ENCODE data around the gene TTC6. TPM values are rescaled to one million over a fixed set of nuclear protein-coding genes. Genes with fewer than 3 reads are reported as not detected.

TTC6 gene
- total and polyA plus RNA-seq, 2 donors, result under 0.01 to 0.16 TPM

DNA sequence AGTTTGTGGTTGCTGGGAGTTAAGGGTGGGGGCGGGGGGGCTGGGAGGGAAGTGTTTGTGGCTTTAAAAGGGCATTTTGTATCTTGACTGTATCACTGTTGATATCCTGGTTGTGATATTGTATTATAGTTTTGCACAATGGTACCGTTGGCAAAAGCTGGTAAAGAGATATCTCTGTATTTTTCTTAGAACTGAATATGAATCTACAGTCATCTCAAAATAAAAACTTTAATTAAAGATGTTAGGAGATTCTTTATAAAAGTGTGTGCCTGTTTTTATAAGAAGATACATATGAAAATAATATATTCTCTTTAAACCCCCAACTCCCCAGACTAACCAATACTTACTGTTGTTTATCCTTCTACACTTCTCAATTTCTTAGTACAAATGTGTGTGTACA is 43.2 kb downstream of the TTC6 start:
- Histone ChIP-seq H3K4me1 (ENCODE audit: control insufficient read depth in 2 of 2, insufficient read depth in 2 of 2, low read length in 2 of 2) (no peaks in the 10 kb centered on the region), H3K36me3 (ENCODE audit: control insufficient read depth in 2 of 2, insufficient read depth in 2 of 2, low read length in 1 of 2) (no peaks in the 10 kb centered on the region), H3K27me3 (ENCODE audit: control insufficient read depth in 2 of 2, insufficient read depth in 1 of 2, low read length in 1 of 2) (no peaks in the 10 kb centered on the region), H3K27ac (ENCODE audit: low read depth in 1 of 2, low read length in 1 of 2) (no peak overlapping the region), H3K9me3 (ENCODE audit: control insufficient read depth in 2 of 2, insufficient read depth in 1 of 2, low read length in 1 of 2) (no peaks in the 10 kb centered on the region), H3K4me3 (ENCODE audit: low read length in 2 of 2) (no peak overlapping the region)
- DNase-seq (ENCODE audit: low read depth in 6 of 9, low spot score in 9 of 9), result no peak
- 88% methylated on average over 2 of the region's 2 CpGs for WGBS

DNA sequence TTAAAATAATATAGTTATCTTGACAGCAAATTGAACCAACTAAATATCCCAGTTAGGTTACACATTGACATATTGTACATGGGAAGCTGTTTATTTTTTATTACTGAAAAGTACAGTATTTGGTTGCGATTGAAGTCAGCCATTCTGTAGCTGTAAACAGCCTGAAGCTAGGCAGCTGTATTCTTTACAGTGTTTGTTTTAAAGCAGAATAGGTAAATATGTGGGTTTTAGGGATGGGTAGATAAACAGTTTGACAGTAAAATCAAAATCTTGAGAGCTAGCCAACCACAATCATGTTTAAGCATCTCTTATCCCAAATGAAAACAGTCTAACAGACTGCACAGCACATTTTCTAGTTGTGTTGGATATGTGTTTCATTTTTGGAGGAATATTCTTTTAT is 45.7 kb downstream of the TTC6 start:
- Histone ChIP-seq H3K4me3 (ENCODE audit: low read length in 2 of 2) (no peak overlapping the region), H3K36me3 (ENCODE audit: control insufficient read depth in 2 of 2, insufficient read depth in 2 of 2, low read length in 1 of 2) (no peaks in the 10 kb centered on the region), H3K9me3 (ENCODE audit: control insufficient read depth in 2 of 2, insufficient read depth in 1 of 2, low read length in 1 of 2) (no peaks in the 10 kb centered on the region), H3K27me3 (ENCODE audit: control insufficient read depth in 2 of 2, insufficient read depth in 1 of 2, low read length in 1 of 2) (no peaks in the 10 kb centered on the region), H3K4me1 (ENCODE audit: control insufficient read depth in 2 of 2, insufficient read depth in 2 of 2, low read length in 2 of 2) (no peaks in the 10 kb centered on the region), H3K27ac (ENCODE audit: low read depth in 1 of 2, low read length in 1 of 2) (no peak overlapping the region)
- WGBS, result 99% methylated on average over 1 of the region's 1 CpG
- DNase-seq (ENCODE audit: low read depth in 6 of 9, low spot score in 9 of 9), result no peak

DNA sequence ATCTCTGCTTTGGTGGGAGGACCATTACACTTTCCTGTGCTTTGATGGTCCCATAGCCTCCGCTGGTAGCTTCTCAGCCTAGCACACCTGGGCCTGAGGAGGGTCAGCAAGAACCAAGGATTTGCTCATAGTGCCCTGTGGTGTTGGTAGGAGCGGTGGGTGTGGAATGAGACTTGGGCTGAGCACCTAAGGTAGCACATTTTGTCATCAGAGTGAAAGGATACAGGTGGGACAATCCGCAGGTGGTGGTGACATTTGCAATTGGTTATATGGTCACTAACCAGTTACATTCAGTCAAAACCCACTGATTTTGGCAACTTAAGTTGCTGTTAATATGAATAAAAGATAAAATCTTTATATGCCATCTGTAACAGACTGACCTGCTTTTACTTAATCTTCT is 46.7 kb downstream of the TTC6 start:
- no peaks in the 10 kb centered on the region for H3K4me1 ChIP-seq (ENCODE audit: control insufficient read depth in 2 of 2, insufficient read depth in 2 of 2, low read length in 2 of 2)
- no peaks in the 10 kb centered on the region for H3K36me3 ChIP-seq (ENCODE audit: control insufficient read depth in 2 of 2, insufficient read depth in 2 of 2, low read length in 1 of 2)
- WGBS, result 87% methylated on average over 3 of the region's 3 CpGs
- no peak overlapping the region for H3K4me3 ChIP-seq (ENCODE audit: low read length in 2 of 2)
- H3K27ac ChIP-seq (ENCODE audit: low read depth in 1 of 2, low read length in 1 of 2), result no peak overlapping the region
- no peaks in the 10 kb centered on the region for H3K9me3 ChIP-seq (ENCODE audit: control insufficient read depth in 2 of 2, insufficient read depth in 1 of 2, low read length in 1 of 2)
- no peaks in the 10 kb centered on the region for H3K27me3 ChIP-seq (ENCODE audit: control insufficient read depth in 2 of 2, insufficient read depth in 1 of 2, low read length in 1 of 2)
- no peak for DNase-seq (ENCODE audit: low read depth in 6 of 9, low spot score in 9 of 9)

DNA sequence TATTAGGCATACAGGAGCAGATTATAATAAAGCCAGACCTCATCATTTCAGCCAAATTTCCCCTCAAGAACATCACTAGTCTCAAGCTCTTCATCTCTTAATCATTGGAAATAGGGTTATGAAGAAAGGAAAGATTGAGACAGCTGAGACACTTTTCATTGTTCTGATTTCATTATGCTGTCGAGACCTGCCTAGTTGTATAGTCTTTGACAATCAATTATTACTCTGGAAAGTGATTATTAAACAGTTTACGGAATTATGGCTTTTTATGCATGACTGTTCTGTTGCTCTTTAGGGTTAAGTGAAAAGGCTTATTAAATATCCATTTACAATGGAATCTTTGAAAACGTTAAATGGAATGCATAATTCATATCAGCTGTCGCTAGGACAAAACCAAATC is 48.3 kb downstream of the TTC6 start:
- Histone ChIP-seq H3K4me1 (ENCODE audit: control insufficient read depth in 2 of 2, insufficient read depth in 2 of 2, low read length in 2 of 2) (no peaks in the 10 kb centered on the region), H3K27me3 (ENCODE audit: control insufficient read depth in 2 of 2, insufficient read depth in 1 of 2, low read length in 1 of 2) (no peaks in the 10 kb centered on the region), H3K36me3 (ENCODE audit: control insufficient read depth in 2 of 2, insufficient read depth in 2 of 2, low read length in 1 of 2) (no peaks in the 10 kb centered on the region), H3K4me3 (ENCODE audit: low read length in 2 of 2) (no peak overlapping the region), H3K9me3 (ENCODE audit: control insufficient read depth in 2 of 2, insufficient read depth in 1 of 2, low read length in 1 of 2) (no peaks in the 10 kb centered on the region), H3K27ac (ENCODE audit: low read depth in 1 of 2, low read length in 1 of 2) (no peak overlapping the region)
- WGBS, result 86% methylated on average over 4 of the region's 4 CpGs
- no peak for DNase-seq (ENCODE audit: low read depth in 6 of 9, low spot score in 9 of 9)

Other genes with a start within 250 kb of the TTC6 start
- gene FOXA1, start 380 bp upstream of the TTC6 start, total RNA-seq, result 0.09 TPM
- 0.11 TPM for gene FOXA1, start 380 bp upstream of the TTC6 start, polyA plus RNA-seq